NOMO-1 (cell line): ENCODE data around the gene IL3.

Experiments used
- DNase-seq, 2 experiments: peaks; one replicate each; lab custom pipeline; 2025; ENCODE audit not compliant: unreplicated experiment in 2 of 2; lab: John Stamatoyannopoulos, UW

The IL3 gene

GRCh38 chr5:132060501-132061161 lies at the start of gene IL3:
Gene IL3, plus strand, starts transcription at chr5:132060655. Its CDS starts 52 bp downstream, at chr5:132060707.
- DNase-seq = no peak

DNA sequence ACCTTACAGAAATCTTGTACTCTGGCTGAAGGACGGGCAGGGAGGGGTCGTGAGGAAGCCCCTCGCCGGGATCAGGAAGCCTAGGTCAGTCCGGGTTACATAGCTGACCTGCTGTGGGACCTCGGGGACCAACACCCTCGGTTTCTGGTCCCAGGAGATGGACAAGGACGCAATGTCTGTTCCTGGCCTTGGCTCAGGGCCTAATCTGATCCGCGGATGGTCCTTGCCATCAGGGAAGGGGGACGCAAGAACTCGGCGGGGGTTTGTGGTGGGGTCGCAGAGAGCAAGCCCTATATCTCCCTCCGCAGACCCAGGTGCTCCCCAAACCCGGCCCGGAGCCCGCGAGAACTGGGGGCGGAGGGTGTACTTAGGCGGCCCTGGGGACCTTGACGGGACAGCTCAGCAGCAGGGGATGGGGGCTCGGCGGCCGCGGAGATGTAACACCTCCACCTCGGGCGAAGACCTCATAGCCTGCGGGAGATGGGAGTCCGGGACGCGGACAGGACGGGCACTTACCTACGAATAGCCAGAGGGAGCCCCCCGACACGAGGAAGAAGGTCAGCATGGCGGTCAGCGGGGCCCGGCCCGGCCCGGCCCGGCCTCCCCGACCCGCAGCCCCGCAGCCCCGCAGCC lies 49.4 kb upstream of the IL3 start:
- no peak for DNase-seq

DNA sequence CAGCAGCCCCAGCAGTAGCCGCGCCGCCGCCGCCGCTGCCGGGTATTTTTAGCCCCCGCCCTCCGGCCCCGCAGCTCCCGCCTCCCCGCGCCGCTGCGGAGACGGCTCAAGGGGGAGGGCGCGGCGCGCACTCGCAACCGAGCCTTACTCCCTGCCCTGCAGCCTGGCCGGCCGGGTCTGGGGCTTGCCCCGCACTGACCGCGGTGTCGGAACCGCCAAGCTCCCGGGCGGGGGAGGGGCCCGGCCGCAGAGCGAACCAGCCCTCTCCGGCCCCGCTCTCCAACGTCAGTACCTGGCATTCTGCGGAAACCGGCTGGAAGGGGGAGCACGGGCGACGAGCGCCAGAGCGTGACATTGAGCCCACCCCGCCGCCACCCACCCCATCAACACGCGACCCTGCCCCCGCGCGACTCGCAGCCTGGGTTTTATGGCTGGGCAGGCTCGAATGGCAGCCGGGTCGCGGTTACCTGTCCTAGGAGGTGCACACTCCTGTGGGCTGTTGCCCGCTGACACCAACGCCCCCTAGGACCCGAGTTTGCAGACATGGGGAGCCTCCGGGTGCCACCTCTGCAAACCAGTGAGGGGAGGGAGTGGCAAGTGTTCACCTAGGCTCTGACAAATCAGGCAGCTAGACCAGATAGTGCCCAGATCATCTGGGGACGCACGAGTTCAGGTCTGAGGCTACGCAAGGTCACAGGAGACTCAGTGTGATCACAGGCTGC lies 48.7 kb upstream of the IL3 start, which contains the start of gene ACSL6:
ACSL6 (minus strand) TSS at position 37 of the 722 bp plus-strand sequence. CDS start 105 bp downstream, outside the sequence.
- no peak for DNase-seq

DNA sequence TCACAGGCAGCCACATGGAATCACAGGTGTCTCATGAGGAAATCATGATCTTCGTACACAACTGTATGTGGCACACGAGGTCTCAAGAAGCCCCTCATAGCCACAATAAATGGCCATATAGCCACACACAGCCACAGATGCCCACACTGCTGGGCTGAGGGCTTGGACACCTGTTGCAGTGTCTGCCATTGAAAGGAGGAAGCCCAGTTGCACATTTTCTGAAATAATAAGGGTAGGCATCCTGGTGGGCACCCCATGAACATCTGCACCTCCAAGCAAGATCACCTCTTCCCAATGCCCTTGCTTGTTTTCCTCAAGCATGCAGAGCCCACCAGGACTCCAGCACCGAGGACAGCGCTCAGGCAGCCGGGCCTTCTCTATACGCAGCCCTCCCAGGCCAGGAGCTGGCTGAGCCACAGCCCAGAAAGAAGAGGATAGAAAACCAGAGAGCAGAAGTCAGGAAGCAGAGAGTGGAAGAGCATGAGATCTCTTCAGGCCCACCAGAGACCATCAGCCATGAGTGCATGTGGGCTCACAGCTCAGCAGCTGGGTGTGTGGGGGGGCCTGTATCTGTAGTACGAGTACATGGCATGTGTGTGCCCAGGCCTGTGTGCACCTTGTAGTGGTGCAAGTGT lies 48.0 kb upstream of the IL3 start:
- DNase-seq = no peak

- DNase-seq = no peak
Observed at GRCh38 chr5:132013006-132013689, 47.3 kb upstream of the IL3 start.

DNA sequence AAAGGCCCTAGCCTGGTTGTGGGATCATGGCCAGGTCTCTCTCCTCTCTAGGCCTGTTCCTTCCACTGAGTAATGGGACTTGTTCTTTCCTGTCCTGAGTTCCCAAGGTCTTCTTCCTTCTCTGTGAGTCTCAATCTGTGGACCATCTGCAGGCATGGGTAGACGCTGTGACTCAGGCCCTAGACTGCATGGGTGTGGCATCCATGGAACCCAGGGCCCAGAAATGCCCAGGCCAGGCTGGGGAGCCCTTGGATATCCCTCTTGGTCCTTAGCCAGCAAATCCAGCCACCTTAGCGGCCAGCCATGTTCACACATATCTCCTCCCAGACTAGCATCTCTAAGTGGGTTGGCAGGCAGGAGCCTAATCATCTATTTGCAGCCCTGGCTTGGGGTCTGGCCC lies 46.7 kb upstream of the IL3 start:
- no peak for DNase-seq

- DNase-seq = no peak
Observed at GRCh38 chr5:132016721-132017250, 43.7 kb upstream of the IL3 start.

DNA sequence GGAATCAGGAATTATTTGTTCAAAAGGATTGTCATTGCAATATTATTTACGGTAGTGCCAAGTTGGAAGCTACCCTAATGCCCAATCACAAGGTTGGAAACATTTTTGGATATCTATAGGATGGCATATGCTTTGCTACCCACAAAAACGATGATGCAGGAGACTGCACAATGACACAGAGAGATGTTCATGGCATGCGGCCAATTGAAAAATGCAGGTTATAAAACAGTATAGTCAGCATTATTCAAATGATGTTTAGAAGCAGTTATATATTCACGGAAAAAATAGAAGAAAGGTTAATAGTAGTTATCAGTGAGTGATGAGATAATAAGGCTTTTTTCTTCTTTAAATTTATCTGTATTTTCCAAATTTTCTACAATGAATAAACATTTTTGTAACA lies 43.1 kb upstream of the IL3 start:
- no peak for DNase-seq

- DNase-seq = no peak
Observed at GRCh38 chr5:132017738-132018625, 42.5 kb upstream of the IL3 start.

- no peak for DNase-seq
Observed at GRCh38 chr5:132019337-132019736, 41.1 kb upstream of the IL3 start.

DNA sequence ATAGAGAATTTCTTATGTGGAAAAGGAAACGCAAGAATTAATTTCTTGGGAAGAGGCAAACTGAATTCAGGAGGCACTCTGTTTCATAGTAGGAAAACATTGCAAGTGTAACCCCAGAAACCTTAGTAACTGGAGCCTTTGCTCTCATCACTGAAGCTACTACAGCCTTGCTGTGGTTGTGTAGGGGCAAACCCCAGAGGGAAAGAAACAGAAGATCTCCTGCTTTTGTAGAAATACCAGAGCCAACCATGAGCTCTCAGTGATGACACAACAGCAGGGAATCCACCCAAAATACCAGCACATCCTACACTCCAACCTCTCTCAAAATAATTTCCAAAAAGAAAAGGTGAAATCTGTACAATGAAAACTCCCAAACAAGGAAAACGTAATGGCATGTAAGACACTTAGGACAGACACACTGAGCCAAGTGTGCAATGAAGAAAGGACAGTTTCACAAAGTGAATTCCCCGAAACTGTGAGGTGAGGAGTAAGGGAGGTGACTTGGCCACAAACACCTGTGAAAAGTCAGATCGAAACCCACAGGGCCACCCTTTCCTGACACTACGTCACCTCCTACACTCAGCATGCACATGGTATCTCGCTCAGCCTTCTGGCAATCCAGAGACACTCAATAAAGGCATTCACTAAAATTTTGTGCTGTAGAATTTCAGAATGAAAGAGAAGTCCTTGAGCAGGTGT lies 40.4 kb upstream of the IL3 start:
- no peak for DNase-seq

GRCh38 chr5:132020568-132021339 lies 39.7 kb upstream of the IL3 start:
- peak; percentile 19 to 32 for DNase-seq

DNA sequence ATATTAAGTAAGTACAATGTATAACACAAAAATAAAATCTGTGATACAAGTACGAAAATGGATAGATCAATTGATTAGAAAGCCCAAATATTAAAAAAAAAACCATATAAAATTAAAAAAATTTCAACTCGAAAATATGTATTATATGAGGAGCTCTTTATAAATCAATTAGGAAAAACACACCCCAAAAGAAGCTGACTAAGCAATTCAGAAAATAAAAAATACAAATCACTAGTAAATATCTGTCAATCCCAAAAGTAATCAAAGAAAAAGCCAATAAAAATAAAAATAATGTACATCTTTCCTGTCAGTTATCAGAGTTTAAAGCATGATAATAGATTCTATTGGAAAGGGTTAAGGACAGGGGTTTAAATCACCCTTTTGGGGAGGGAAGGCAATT lies 38.8 kb upstream of the IL3 start:
- no peak for DNase-seq

DNA sequence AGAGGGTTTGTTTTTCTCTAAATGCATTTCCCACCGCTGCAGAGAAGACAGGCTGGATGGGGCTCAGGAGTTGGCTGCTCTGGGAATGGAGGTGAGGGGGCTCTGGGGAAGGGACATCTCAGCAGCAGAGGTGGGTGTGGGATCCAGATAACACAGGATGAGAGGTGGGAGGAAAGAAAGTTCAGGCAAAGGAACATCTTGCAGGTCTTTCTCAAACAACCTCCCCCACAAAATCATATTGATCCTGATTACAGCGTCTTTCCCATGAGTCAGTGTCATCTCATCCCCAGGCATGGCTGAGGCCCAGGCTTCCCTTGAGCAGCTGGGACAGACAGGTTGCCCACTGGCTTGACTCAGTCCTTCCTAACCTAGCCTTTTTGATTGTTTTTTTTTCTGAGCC lies 37.7 kb upstream of the IL3 start:
- DNase-seq = no peak

- DNase-seq = no peak
Observed at GRCh38 chr5:132023258-132024116, 37.0 kb upstream of the IL3 start.

GRCh38 chr5:132024117-132024435 lies 36.4 kb upstream of the IL3 start:
- DNase-seq = no peak

DNA sequence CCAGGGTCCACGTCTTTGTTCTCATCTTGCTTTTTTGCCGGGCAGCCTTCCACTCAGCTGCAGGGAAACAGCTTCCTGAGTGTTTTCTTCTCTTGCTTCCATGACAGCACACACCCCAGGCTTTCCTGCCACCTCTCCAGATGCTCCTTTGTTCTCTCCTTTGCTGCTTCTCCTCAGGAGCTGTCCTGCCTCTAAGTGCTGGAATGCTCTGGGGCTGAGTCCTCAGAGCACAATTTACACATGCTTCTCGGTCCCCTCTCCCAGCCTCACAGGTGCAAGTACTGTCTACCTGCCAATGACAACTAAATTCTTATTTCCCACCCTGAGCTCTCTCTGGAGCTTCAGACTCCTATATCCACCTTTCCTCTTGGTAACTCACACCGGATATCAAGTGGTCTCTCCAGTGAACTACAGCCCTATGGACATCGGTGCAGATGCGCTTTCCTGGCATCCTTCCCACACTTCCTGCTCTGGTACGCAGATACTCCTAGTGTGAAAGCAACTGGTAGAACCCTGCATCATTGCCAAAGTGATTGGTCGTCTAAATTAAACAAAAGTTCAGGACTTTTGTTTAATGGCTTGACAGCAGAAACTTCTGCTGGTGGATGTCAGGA lies 35.6 kb upstream of the IL3 start:
- DNase-seq = no peak
